Subcutaneous abdominal adipose tissue (tissue), 5 donors: ENCODE results near the gene CLIC1.

Experiments used
- H3K27ac ChIP-seq: one replicate; pipeline ENCODE4 v1.7.0; 2013; ENCODE audit warnings: low read depth, mild to moderate bottlenecking, inconsistent platforms, low read length, moderate library complexity
- H3K27me3 ChIP-seq, 5 donors: one replicate each; pipeline ENCODE4 v1.7.0; 2013; ENCODE audit warnings: low read length in 5 of 5, inconsistent platforms in 1 of 5; ENCODE audit not compliant: control insufficient read depth in 5 of 5, insufficient read depth in 4 of 5
- H3K36me3 ChIP-seq, 5 donors: one replicate each; pipeline ENCODE4 v1.7.0; 2013; ENCODE audit warnings: low read length in 5 of 5; ENCODE audit not compliant: control insufficient read depth in 5 of 5, insufficient read depth in 5 of 5
- H3K4me1 ChIP-seq, 5 donors: one replicate each; pipeline ENCODE4 v1.7.0; 2013; ENCODE audit warnings: low read length in 5 of 5, mild to moderate bottlenecking in 3 of 5, moderate library complexity in 1 of 5; ENCODE audit not compliant: control insufficient read depth in 5 of 5, insufficient read depth in 5 of 5
- H3K4me3 ChIP-seq, 5 donors: one replicate each; pipeline ENCODE4 v1.7.0; 2013; ENCODE audit warnings: low read length in 5 of 5, low read depth in 1 of 5
- H3K9ac ChIP-seq, 5 donors: one replicate each; pipeline ENCODE4 v1.7.0; 2013; ENCODE audit warnings: low read length in 5 of 5, mild to moderate bottlenecking in 4 of 5, moderate library complexity in 3 of 5
- H3K9me3 ChIP-seq, 5 donors: one replicate each; pipeline ENCODE4 v1.7.0; 2013; ENCODE audit warnings: low read length in 5 of 5; ENCODE audit not compliant: control insufficient read depth in 5 of 5
- donor health status: healthy.
- donor health status: healthy.
- donor health status: healthy.
- donor health status: healthy.
- donor health status: healthy.

Gene CLIC1

DNA sequence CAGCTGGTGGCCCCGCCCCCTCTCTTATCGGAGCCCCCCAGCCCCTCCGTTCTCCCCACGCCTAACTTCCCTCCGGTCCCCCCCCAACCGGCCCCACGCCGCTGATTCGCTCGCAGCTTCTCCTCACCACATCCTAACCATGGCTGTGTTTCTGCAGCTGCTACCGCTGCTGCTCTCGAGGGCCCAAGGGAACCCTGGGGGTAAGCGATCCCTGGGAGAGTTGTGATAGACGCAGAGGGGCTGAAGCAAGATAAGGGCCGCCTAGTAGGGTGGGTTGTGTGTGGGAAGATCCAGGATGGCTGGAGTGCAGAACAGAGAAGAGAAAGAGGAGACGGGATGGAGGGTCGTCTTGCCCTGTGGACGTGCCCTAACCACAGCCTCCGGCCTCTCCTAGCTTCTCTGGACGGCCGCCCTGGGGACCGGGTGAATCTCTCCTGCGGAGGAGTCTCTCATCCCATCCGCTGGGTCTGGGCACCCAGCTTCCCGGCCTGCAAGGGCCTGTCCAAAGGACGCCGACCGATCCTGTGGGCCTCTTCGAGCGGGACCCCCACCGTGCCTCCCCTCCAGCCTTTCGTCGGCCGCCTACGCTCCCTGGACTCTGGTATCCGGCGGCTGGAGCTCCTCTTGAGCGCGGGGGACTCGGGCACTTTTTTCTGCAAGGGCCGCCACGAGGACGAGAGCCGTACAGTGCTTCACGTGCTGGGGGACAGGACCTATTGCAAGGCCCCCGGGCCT, 12.9 kb downstream of the CLIC1 start, which contains the start of gene MPIG6B:
TSS of gene MPIG6B (plus strand) at position 129 of the 735 bp plus-strand sequence. CDS start at position 140, 11 bp downstream.
- Histone ChIP-seq H3K4me3 (no peak within 1 kb of the TSS), H3K4me1 (peaks cover 1 to 29% (median 25%) of the 10 kb centered on the region in 5 donors)

DNA sequence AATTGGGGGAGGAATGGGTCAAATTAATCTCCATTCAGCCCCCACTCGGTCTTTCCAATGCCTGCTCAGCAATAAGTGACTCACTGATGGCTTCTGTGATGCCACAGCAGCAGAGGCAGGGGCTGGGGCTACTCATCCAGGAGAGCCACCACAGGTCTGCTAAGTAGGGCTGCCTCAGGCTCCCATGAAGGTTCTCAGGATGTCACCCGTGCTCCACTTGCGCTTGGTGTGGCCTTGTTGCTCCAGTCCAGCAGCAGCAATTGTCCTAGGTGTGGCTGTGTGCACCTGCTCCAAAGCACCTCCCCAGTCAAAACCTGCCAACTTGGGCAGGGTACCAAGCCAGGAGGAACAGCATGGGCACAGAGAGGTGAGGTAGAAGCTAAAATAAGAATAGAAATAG, 14.2 kb downstream of the CLIC1 start:
- H3K4me3 ChIP-seq, result no peak overlapping the region
- H3K4me1 ChIP-seq, result peaks cover 0 to 16% (median 12%) of the 10 kb centered on the region in 5 donors
- H3K9me3 ChIP-seq, result no peaks in the 10 kb centered on the region
- H3K27ac ChIP-seq, result no peak overlapping the region
- no peak overlapping the region for H3K9ac ChIP-seq
- peaks cover 13 to 25% (median 18%) of the 10 kb centered on the region in 5 donors for H3K36me3 ChIP-seq
- no peaks in the 10 kb centered on the region for H3K27me3 ChIP-seq

More for the DNA sequence above, 12.9 kb downstream of the CLIC1 start, which contains the start of gene MPIG6B:
- H3K27me3 ChIP-seq, result no peaks in the 10 kb centered on the region
- H3K9ac ChIP-seq, result no peak within 1 kb of the TSS
- H3K27ac ChIP-seq, result no peak within 1 kb of the TSS
- H3K36me3 ChIP-seq, result peaks cover 13 to 35% (median 26%) of the 10 kb centered on the region in 5 donors
- no peaks in the 10 kb centered on the region for H3K9me3 ChIP-seq

DNA sequence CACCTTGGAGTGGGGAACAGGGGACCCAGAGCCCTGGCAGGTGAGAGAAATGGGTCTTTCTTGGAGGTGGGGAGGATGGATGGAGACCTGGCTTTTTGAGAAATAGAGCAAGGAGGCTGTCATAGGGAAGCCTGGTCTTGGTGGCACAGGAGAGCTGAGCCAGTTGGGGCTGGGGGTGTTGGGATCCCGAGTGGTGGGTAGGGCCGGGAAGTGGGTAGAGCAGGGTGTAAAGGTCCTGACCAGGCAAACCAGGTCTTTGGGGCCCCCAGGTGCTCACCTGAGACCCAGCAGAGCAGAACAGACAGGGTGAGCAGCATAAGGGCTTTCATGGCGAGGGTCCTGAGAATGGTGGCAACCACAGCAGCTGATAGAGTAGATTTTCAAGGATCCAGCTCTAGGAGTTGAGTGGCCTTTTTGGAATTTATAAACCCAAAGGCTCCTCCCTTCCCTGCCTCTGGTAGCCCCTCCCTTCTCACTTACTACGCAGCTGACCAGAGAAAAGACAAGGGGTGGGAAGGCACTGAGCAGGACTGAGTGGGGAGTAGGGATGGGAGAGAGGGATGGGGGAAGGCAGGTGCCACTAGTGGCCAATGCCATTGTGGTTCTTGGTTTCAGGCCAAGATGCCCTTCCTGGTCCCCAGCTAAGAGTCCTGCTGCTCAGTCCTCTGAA, 14.8 kb downstream of the CLIC1 start, which contains the start of gene LY6G6C:
TSS of gene LY6G6C (minus strand) at position 396 of the 670 bp plus-strand sequence. CDS start at position 329, 67 bp downstream.
- no peak within 1 kb of the TSS for H3K27ac ChIP-seq
- H3K9me3 ChIP-seq, result no peaks in the 10 kb centered on the region
- peaks cover 0 to 9% (median 5%) of the 10 kb centered on the region in 5 donors for H3K4me1 ChIP-seq
- H3K9ac ChIP-seq, result no peak within 1 kb of the TSS
- H3K36me3 ChIP-seq, result peaks cover 8 to 18% (median 11%) of the 10 kb centered on the region in 5 donors
- no peaks in the 10 kb centered on the region for H3K27me3 ChIP-seq
- no peak within 1 kb of the TSS for H3K4me3 ChIP-seq

DNA sequence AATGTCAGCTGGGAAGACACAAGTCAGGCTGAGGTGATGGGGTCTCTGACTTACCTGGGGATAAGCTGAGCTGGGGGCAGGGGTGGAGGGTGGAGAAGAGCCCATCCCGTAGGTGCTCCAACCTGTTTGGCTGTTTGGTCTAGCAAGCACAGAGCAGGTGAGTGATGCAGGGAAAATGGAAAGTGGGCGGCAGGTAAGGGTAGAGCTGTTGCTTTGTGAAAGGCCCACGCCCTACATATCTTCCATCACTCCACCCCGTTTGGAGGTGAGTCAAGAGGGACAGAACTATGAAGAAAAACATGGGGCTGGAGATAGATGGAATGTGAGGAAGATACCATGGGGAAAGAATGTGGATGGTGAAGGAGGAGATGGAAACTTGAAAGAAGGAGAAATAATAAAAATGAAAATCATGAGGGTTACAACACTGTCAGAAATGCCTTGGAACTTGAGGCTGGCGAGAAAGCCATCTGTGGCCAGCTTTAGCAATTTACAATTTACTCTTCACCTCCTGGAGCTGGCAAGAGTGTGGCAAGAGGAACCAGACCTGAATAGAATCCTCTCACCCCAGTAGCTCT, 16.0 kb downstream of the CLIC1 start:
- no peak overlapping the region for H3K4me3 ChIP-seq
- no peaks in the 10 kb centered on the region for H3K9me3 ChIP-seq
- peaks cover 0 to 7% (median 0%) of the 10 kb centered on the region in 5 donors for H3K36me3 ChIP-seq
- H3K27ac ChIP-seq, result no peak overlapping the region
- H3K9ac ChIP-seq, result no peak overlapping the region
- H3K27me3 ChIP-seq, result no peaks in the 10 kb centered on the region
- H3K4me1 ChIP-seq, result no peaks in the 10 kb centered on the region

DNA sequence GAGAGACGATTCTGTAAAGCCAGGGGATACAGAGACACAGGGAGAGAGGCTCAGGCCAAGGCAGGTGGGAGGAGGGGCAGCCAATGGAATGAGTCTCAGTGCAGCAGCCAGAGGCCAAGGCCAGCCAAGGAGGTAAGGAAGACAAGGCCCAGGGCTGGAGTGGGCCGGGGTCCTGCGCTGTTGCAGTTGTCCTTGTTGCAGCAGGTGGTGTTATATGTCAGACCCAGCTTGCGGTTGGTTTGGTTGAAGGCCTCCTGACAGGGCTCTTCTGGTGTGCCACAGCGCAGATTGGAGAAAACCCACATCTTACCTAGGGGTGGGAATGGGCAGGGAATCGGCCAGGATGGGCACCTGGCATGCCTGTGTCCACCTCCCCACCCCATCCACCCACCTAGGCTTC, 17.3 kb downstream of the CLIC1 start:
- no peaks in the 10 kb centered on the region for H3K9me3 ChIP-seq
- H3K36me3 ChIP-seq, result peaks cover 0 to under 1% (median 0%) of the 10 kb centered on the region in 5 donors
- H3K9ac ChIP-seq, result no peak overlapping the region
- H3K27me3 ChIP-seq, result peaks cover 0 to 1% (median 0%) of the 10 kb centered on the region in 5 donors
- no peak overlapping the region for H3K27ac ChIP-seq
- H3K4me1 ChIP-seq, result no peaks in the 10 kb centered on the region
- H3K4me3 ChIP-seq, result no peak overlapping the region

DNA sequence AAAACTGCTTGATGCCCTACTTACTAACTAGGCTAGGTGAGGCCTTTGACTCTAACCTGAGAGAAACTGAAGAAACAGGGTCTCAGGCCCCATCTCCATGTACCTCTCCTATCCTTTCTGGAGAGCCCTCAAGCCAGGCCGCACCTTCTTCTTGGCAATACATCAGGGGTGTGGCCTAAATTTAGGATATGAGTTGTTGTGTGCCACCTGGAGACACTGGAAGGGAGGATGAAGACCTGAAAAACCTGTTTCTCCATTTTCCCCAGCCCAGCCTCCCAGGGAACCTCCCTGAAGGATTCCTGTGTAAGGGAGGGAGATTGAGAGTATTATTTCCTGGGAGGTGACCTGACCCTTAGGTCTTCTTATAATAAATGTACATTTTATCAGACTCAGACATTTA, 18.1 kb downstream of the CLIC1 start:
- no peaks in the 10 kb centered on the region for H3K9me3 ChIP-seq
- no peaks in the 10 kb centered on the region for H3K4me1 ChIP-seq
- H3K36me3 ChIP-seq, result no peaks in the 10 kb centered on the region
- H3K27ac ChIP-seq, result no peak overlapping the region
- H3K9ac ChIP-seq, result no peak overlapping the region
- H3K4me3 ChIP-seq, result no peak overlapping the region
- peaks cover 0 to 3% (median 0%) of the 10 kb centered on the region in 5 donors for H3K27me3 ChIP-seq

DNA sequence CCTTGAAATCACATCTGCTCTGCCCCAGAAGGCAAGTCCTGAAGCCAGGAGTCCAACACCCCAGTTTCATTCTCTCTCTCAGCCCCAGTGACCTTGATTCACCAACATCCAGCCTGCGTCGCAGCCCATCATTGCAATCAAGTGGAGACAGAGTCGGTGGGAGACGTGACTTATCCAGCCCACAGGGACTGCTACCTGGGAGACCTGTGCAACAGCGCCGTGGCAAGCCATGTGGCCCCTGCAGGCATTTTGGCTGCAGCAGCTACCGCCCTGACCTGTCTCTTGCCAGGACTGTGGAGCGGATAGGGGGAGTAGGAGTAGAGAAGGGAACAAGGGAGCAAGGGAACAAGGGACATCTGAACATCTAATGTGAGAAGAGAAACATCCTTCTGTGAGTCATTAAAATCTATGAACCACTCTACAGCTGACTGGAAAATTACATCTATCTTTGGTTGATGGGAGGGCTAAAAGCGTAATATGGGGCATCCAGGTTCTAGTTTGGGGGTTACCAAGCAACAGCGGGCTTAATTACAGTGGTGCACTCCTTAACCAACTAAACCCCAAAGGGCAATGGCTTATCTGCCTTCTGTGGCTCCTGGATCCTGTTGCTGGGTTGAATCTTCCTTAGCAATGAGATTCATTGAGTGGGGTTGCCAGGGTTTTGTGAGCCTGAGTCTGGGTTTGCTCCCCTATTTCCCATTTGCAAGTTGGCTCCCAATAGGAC, 18.7 kb downstream of the CLIC1 start:
- Histone ChIP-seq H3K27ac (no peak overlapping the region), H3K4me3 (no peak overlapping the region), H3K4me1 (no peaks in the 10 kb centered on the region), H3K27me3 (peaks cover 0 to 3% (median 0%) of the 10 kb centered on the region in 5 donors), H3K9ac (no peak overlapping the region), H3K9me3 (no peaks in the 10 kb centered on the region), H3K36me3 (no peaks in the 10 kb centered on the region)

DNA sequence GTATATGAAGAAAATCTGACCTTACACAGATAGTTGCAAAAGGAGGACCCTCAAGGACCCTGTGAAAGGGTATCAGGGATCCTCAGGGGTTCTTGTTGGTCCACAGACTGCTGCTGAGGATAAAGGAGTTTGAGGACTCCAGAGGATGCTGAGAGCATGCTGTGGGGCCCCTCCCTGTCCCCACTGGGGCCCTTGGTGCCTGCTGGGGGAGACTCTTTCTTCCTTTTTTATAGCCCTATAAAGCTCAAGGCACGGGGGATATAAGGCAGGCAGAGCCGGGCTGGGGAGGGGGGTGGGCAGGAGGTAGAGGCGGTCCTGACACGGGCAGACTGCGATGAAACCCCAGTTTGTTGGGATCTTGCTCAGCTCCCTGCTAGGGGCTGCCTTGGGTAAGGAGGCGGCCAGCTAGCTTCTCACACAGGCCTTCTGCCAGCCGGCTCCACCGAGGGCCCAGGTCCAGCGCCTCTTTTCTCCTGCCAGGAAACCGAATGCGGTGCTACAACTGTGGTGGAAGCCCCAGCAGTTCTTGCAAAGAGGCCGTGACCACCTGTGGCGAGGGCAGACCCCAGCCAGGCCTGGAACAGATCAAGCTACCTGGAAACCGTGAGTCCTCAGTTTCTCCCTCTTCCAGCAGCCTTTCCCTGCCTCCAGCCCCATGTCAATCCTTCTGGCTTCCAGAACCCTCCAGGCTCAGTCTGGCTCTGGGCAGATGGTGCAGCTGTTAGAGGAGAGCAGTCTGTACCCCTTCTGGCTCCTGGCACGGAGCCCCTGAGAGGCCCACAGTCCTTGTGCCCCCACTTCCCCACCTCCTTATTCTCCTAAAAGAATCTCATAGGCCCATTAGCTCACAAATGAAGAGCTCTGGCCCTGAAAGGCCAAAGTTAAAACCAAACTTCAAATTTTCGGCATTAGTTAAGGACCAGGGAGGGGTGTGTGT, 21.0 kb downstream of the CLIC1 start, which contains the start of gene LY6G6D:
TSS of gene LY6G6D (plus strand) at position 327 of the 937 bp plus-strand sequence. CDS start at position 335, 8 bp downstream.
- no peaks in the 10 kb centered on the region for H3K36me3 ChIP-seq
- H3K9ac ChIP-seq, result no peak within 1 kb of the TSS
- H3K4me1 ChIP-seq, result peaks cover 0 to 9% (median 6%) of the 10 kb centered on the region in 5 donors
- no peak within 1 kb of the TSS for H3K27ac ChIP-seq
- no peak within 1 kb of the TSS for H3K4me3 ChIP-seq
- no peaks in the 10 kb centered on the region for H3K9me3 ChIP-seq
- H3K27me3 ChIP-seq, result peaks cover 0 to 5% (median 0%) of the 10 kb centered on the region in 5 donors
